ENCODE data around the gene DAO. TPM values are rescaled to one million over a fixed set of nuclear protein-coding genes. Genes with fewer than 3 reads are reported as not detected.

Gene DAO
- total and polyA plus RNA-seq, 2 of the 4 experiments (the other 2 are of a cell fraction), result not detected

- Histone ChIP-seq H3K4me3 (ENCODE audit: insufficient read depth, low read depth, low read length) (no peak overlapping the region), H3K36me3 (ENCODE audit: control insufficient read depth, insufficient read depth, low read length) (peaks cover 24% of the 10 kb centered on the region), H3K79me1 (ENCODE audit: low read depth in 1 of 2, low read length in 2 of 2) (peaks cover 10 to 39% of the 10 kb centered on the region in 2 experiments; a peak in 3 of 4 replicates), H3K4ac (ENCODE audit: low read depth, low read length) (peak overlapping the region; percentile 88), H3K4me1 (ENCODE audit: control insufficient read depth, insufficient read depth, low read length) (peaks cover 26% of the 10 kb centered on the region), H4K91ac (ENCODE audit: insufficient read depth, low read depth, low read length) (peak overlapping the region; percentile 91), H2BK5ac (ENCODE audit: low read depth, low read length, poor library complexity, severe bottlenecking) (peak overlapping the region; percentile 100), H2AK5ac (ENCODE audit: low read depth, low read length) (peak overlapping the region; percentile 68), H3K9me1 (ENCODE audit: insufficient read depth, low read length) (peaks cover 7% of the 10 kb centered on the region), H3K9me3 (ENCODE audit: control insufficient read depth, insufficient read depth, low read length) (peaks cover 2% of the 10 kb centered on the region; the same call in 1 of the 2 replicates), H2BK15ac (ENCODE audit: low read depth, low read length) (peak overlapping the region; percentile 75; the same call in 2 of the 3 replicates), H2AK9ac (replicated peaks; ENCODE audit: low read depth, low read length, poor library complexity) (peak overlapping the region; percentile 6), H3K18ac (ENCODE audit: low read depth, low read length) (peak overlapping the region; percentile 76), H4K5ac (ENCODE audit: low read depth, low read length) (peak overlapping the region; percentile 58), H2AFZ (replicated peaks; ENCODE audit: low read length, poor library complexity) (no peak overlapping the region), H3K56ac (ENCODE audit: extremely low read depth, insufficient read depth, low read length) (peak overlapping the region; percentile 80), H4K8ac (ENCODE audit: low read depth in 2 of 2, low read length in 2 of 2) (peak overlapping the region; percentile 40 to 77), H4K20me1 (ENCODE audit: insufficient read depth, low read length) (peaks cover 36% of the 10 kb centered on the region), H3K27me3 (ENCODE audit: control insufficient read depth, insufficient read depth, low read length) (no peaks in the 10 kb centered on the region), H3K4me2 (ENCODE audit: low read depth, low read length) (peak overlapping the region; percentile 66), H3K9ac (ENCODE audit: low read depth, low read length) (peak overlapping the region; percentile 54), H2BK20ac (ENCODE audit: low read depth, low read length) (peak overlapping the region; percentile 87), H3K27ac (ENCODE audit: insufficient read depth, low read length) (peak overlapping the region; percentile 87), H2BK120ac (ENCODE audit: low read depth, low read length) (peak overlapping the region; percentile 84), H3K23ac (ENCODE audit: low read depth, low read length) (peak overlapping the region; percentile 95), H3K14ac (replicated peaks; ENCODE audit: low read depth, low read length) (peak overlapping the region; percentile 87)
- in situ Hi-C loops (cut with MboI; ENCODE audit: low sequenced_read_pairs), result loop anchor here (5.0 to 10.0 kb wide), 2 partner anchors 45 to 128 kb away; no protein-coding TSS in a partner anchor
- POLR2A ChIA-PET (ENCODE audit: unreplicated experiment), result interaction anchor here (0.6 kb wide), 1 partner anchor 127 kb away, joined by 4 read pairs; no protein-coding TSS in a partner anchor
- intact Hi-C loops (cut with micrococcal nuclease), result loop anchor here (10.0 kb wide), 1 partner anchor 242 kb away; the partner anchor contains the start of genes ALKBH2 and UNG
- CTCF ChIA-PET, result interaction anchor here (0.6 to 1.1 kb wide), 3 partner anchors 49 to 1177 kb away, joined by 3 to 4 read pairs (median 3); no protein-coding TSS in a partner anchor
- DNase-seq (peak; percentile 51), ATAC-seq (ENCODE audit: low read depth) (no peak)
- WGBS, 2 experiments (ENCODE audit: extremely low coverage in 2 of 2, insufficient read length in 1 of 2), result 62% methylated on average over 4 of the region's 16 CpGs; no CpG with 5 or more reads in 1 of the 2 experiments
- dilution Hi-C loops (cut with HindIII; ENCODE audit: low sequenced_read_pairs, unreplicated experiment), result no loop called here
- BruUV-seq (replicated peaks), result no TSS peak
- no peak for TF ChIP-seq BHLHE40 (IDR thresholded peaks at IDR 0.05; ENCODE audit: low read depth, low read length)
- no peak for TF ChIP-seq CHD1 (IDR thresholded peaks at IDR 0.05; ENCODE audit: low read depth, low read length)
- no peak for TF ChIP-seq MAZ (IDR thresholded peaks at IDR 0.05; ENCODE audit: borderline replicate concordance, low read depth, low read length)
- TF ChIP-seq RFX5 (IDR thresholded peaks at IDR 0.05; ENCODE audit: low read depth, low read length), result no peak
- no peak for TF ChIP-seq NFE2L2 (IDR thresholded peaks at IDR 0.05; ENCODE audit: low read depth, low read length)
- no peak for TF ChIP-seq POLR2A (IDR thresholded peaks at IDR 0.05; ENCODE audit: low read depth, low read length)
- TF ChIP-seq RCOR1 (IDR thresholded peaks at IDR 0.05; ENCODE audit: insufficient replicate concordance, low read length), result no peak
- TF ChIP-seq SMC3 (IDR thresholded peaks at IDR 0.05; ENCODE audit: low read depth, low read length), result no peak
- TF ChIP-seq MXI1 (IDR thresholded peaks at IDR 0.05; ENCODE audit: borderline replicate concordance, low read depth, low read length), result no peak
- no peak for TF ChIP-seq RAD21 (IDR thresholded peaks at IDR 0.05; ENCODE audit: low read length)
- TF ChIP-seq ELK1 (IDR thresholded peaks at IDR 0.05; ENCODE audit: borderline replicate concordance, low read depth, low read length), result no peak
- TF ChIP-seq USF2 (IDR thresholded peaks at IDR 0.05; ENCODE audit: low read depth, low read length), result no peak
- no peak for TF ChIP-seq CEBPB (IDR thresholded peaks at IDR 0.05; ENCODE audit: low read depth, low read length)
- TF ChIP-seq FOS (IDR thresholded peaks at IDR 0.05; ENCODE audit: low read depth, low read length), result no peak
Measured at GRCh38 chr12:108852674-108853309, 27.1 kb upstream of the DAO start.

Data from IMR-90 (cell line).